OCI-M1 (cell line): Measurements from ENCODE around the gene GDF11.
"Not testable (repeated sequence)": the region's sequence is repeated elsewhere in the genome, so short reads cannot be mapped to it uniquely, and the experiment has no call there.

ENCODE experiments used
- DNase-seq: peaks from one replicate; lab custom pipeline; 2025; lab: John Stamatoyannopoulos, UW

GDF11 gene

GRCh38 chr12:55741931-55742680 is 816 bp upstream of the GDF11 start:
- no peak for DNase-seq

- DNase-seq = peak; percentile 80
Observed at GRCh38 chr12:55743406-55744339, 751 bp downstream of the GDF11 start.

DNA sequence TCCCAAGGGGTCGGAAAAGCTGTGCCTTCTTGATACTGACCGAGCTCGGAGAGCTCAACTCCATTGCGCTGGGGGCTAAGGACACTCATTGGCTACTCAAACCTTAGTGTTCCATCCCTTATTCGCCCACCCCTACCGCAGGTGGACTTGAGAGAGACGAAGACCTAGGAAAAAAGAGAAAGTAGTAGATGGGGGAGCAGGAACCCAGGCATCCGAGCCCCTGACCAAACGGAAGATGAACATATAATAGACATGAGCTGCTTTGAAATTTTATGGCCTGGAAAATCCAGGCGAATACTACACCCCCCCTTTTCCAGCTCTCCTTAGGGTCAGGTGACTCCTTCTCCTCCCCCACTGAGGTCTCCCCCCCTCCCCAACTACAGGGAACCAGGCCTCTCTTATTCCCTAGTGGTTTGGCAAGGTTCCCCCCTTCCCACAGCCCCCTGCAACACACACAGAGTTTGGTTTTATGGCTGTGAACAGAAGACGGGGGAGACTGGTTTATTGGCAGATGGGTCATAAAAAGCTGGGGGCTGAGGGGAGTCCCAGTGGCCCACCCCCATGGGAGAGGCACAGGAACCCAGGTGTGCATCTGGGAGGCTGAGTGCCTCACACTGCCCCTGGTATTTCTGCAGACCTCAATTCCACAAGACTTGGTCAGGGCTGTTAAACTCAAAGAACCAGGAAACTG is 1.6 kb downstream of the GDF11 start:
- no peak for DNase-seq

DNA sequence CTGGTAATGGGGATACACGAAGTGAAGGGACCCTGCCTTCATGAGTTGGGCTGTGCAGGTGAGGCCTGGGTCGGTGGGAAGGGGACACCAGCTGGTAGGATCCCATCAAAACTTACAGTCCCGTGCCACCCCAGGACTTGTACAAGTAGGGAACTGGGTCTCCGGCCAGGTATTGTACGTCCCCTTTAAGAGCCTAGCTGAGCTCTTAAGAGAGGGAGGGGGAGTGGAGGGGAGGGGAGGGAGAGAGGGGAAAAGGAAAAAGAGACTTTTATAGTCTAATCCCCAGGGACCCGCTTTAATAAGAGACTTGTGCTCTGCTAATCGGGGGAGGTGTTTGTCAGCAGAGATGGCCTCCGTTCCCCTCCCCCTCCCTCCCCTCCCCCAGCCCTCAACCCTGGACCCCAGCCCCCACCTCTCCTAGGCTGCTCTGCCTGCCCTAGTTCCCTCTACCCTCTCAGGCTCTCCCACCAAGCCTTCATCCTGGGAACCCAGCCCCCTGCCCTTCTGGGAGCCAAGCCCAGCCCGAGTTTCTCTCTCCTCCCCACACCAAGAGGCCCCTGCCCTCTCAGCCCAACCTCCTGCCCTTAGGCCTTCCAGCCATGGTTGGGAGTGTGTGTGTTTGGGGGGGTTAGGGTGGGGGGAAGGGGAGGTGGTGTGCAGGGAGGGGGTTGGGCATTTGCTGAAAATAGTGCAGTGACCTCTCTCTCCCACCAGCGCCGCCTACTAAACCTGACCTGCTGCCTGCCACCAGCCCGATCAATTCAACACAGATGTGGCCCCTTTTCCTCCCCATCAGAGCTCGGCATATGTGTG is 2.6 kb downstream of the GDF11 start:
- DNase-seq = peak; percentile 89

DNA sequence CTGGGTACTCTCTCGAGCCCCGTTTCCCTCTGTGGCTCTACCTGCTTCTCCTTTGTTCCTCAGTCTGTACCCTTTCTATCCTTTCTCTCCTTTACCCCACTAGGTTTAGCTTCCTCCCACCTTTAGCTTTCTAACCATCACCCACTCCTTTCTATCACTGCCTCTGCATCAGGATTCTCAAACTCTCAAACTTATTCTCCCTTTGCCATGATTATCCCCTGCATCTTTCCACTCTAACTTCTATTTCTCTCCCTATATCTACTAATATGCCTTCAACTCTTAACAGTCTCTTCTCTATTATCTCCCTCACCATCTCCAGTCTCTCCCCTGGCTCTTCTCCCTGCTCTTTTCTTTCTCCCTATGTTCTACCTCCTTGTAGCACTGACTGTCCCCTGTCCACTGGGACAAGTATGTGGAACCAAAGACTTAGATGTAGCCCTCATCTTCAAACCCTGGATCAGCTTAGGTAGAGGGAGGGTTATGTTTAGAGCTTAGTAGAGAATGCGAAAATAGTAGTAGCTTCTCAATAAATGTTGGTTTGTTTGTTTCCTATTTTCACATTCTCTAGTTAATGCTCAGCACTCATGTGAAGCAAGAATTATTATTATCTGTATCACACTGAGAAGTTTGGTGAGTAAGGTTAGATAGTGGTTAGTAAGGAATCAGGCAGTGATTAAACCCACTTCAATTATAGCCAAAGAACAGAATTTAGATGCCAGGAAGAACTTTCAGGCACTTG is 3.4 kb downstream of the GDF11 start:
- DNase-seq = no peak

- no peak for DNase-seq
Observed at GRCh38 chr12:55746913-55747231, 4.0 kb downstream of the GDF11 start.

DNA sequence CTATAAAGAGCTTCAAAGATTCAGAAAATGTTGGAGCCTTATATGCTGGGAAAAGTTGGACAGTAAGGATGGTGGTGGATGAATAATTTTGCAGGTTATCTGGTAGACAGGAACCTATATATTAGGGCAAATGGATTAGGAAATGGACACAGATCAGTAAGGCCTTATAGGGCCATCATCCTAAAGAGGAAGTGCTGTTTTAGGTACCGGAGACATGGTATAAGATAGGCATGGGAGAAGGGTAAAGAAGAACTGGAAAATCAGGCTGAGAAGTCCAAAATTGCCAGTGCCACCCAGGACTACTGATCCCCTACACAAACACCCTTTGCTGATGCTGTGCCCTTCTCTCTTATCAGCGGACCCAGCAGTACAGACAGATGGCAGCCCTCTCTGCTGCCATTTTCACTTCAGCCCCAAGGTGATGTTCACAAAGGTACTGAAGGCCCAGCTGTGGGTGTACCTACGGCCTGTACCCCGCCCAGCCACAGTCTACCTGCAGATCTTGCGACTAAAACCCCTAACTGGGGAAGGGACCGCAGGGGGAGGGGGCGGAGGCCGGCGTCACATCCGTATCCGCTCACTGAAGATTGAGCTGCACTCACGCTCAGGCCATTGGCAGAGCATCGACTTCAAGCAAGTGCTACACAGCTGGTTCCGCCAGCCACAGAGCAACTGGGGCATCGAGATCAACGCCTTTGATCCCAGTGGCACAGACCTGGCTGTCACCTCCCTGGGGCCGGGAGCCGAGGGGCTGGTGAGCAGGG is 5.5 kb downstream of the GDF11 start:
- DNase-seq = no peak

DNA sequence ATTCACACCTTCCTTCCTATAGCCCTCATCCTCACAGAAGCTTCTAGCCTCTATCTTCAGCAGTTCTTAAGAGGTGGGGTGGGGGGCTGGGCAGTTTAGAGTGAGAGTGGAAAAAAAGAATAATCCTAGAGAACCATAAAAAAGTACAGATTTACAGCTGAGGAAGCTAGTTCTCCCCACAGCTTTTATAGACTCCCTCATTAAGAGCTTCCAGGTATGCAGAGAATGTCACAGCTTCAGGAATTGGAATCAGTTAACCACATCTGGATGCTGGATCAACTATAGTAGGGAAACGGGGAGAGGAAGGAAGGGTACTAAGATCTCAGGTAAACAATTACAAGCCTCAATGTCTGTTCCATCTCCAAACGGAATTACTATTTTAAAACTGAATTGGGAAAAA is 12.3 kb downstream of the GDF11 start:
- DNase-seq = no peak

- no peak for DNase-seq
Observed at GRCh38 chr12:55757701-55758100, 14.8 kb downstream of the GDF11 start.

- DNase-seq = not testable (repeated sequence)
Observed at GRCh38 chr12:55758575-55758974, 15.7 kb downstream of the GDF11 start.

GRCh38 chr12:55760663-55761062 is 17.7 kb downstream of the GDF11 start:
- no peak for DNase-seq

- no peak for DNase-seq
Observed at GRCh38 chr12:55762646-55763045, 19.7 kb downstream of the GDF11 start.

GRCh38 chr12:55765736-55766290 is 22.9 kb downstream of the GDF11 start:
- no peak for DNase-seq

DNA sequence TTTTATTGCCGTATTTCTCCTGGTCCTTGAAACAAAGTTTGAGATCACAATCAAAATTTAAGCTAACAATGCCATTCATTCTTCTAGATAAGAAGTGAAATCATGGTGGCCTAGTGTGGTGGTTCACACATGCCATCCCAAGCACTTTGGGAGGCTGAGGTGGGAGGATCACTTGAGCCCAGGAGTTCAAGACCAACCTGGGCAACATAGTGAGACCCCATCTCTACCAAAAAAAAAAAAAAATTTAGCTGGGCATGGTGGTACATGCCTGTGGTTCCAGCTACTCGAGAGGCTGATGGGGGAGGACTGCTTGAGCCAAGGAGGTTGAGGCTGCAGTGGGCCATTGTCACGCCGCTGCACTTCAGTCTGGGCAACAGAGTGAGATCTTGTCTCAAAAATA is 24.2 kb downstream of the GDF11 start:
- DNase-seq = no peak

GRCh38 chr12:55771736-55772135 is 28.8 kb downstream of the GDF11 start:
- no peak for DNase-seq

DNA sequence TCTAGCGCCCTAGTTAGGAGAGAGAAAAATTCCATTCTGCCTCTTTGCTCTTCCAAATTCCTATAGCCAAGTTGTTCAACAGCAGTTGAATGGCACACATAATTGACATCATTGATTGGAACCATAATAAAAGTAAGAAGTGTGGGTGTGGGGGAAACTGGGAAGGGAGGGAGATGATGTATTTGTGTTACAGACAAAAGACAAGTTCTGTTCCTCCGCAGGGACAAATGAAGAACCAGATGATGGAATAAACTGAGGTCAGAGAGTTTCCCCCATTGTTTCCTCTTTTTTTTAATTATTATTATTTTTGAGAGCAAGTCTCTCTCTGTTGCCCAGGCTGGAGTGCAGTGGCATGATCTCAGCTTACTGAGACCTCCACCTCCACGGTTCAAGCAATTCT is 34.9 kb downstream of the GDF11 start:
- no peak for DNase-seq

- DNase-seq = peak; percentile 83
Observed at GRCh38 chr12:55780685-55781084, 37.8 kb downstream of the GDF11 start.

GRCh38 chr12:55788546-55788945 is 45.6 kb downstream of the GDF11 start:
- no peak for DNase-seq

DNA sequence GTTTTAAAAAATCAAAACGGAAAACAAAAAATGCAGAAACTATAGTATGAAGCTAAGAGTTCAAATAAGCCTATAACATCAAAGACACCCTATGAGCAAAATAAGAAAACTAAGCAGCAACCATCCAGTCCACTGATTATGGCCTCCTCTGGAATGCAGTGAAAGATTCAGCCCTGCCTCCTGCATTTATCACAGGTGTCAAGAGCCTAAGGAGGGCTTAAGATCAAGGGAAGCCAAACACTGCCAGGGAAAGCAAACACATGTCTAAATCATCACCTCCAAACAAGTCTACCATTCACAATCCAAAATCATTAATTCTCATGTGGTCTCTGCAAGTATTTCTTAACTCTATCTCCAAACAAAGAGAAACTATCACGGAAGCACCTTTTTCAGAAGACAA is 46.2 kb downstream of the GDF11 start:
- no peak for DNase-seq

- no peak for DNase-seq
Observed at GRCh38 chr12:55789893-55790292, 47.0 kb downstream of the GDF11 start.
